Endodermal cell (in vitro differentiated cells): ENCODE results near the gene RAPGEF2. TPM values are rescaled to one million over a fixed set of nuclear protein-coding genes. Genes with fewer than 3 reads are reported as not detected.
"Not testable (repeated sequence)": the region's sequence is repeated elsewhere in the genome, so short reads cannot be mapped to it uniquely, and the experiment has no call there.

ENCODE experiments used
- DNase-seq: peaks from one replicate; pipeline ENCODE4 v3.0.0-alpha.2; 2017
- H3K27ac ChIP-seq: 2 replicates; pipeline ENCODE4 v1.5.1; 2013; ENCODE audit warnings: mild to moderate bottlenecking, low read depth, low read length, moderate library complexity
- H3K27me3 ChIP-seq: 2 replicates; pipeline ENCODE4 v1.6.1; 2013; ENCODE audit warnings: mild to moderate bottlenecking, low read length, moderate library complexity; ENCODE audit not compliant: insufficient read depth, control insufficient read depth, poor library complexity, severe bottlenecking
- H3K36me3 ChIP-seq: 2 replicates; pipeline ENCODE4 v1.7.0; 2013; ENCODE audit warnings: mild to moderate bottlenecking, low read length, moderate library complexity; ENCODE audit not compliant: control insufficient read depth, insufficient read depth
- H3K4me1 ChIP-seq: one replicate; pipeline ENCODE4 v1.7.0; 2013; ENCODE audit warnings: low read length; ENCODE audit not compliant: control insufficient read depth, insufficient read depth
- H3K4me3 ChIP-seq: 2 replicates; pipeline ENCODE4 v1.5.1; 2013; ENCODE audit warnings: mild to moderate bottlenecking, low read length, moderate library complexity
- H3K9ac ChIP-seq: 2 replicates; pipeline ENCODE4 v1.6.1; 2013; ENCODE audit warnings: mild to moderate bottlenecking, low read length, moderate library complexity; ENCODE audit not compliant: poor library complexity, severe bottlenecking; ENCODE audit errors: extremely low read depth
- H3K9me3 ChIP-seq: 2 replicates; pipeline ENCODE4 v1.6.1; 2013; ENCODE audit warnings: mild to moderate bottlenecking, low read length, moderate library complexity; ENCODE audit not compliant: control insufficient read depth
- H3K27ac Mint-ChIP-seq: 2 replicates; pipeline ENCODE4 v1.8.0; 2020; ENCODE audit warnings: mixed read lengths
- H3K27me3 Mint-ChIP-seq: 2 replicates; pipeline ENCODE4 v1.8.0; 2021; ENCODE audit warnings: mild to moderate bottlenecking, mixed read lengths; ENCODE audit not compliant: insufficient read depth
- H3K36me3 Mint-ChIP-seq: 2 replicates; pipeline ENCODE4 v1.8.0; 2020; ENCODE audit warnings: low read depth, mixed read lengths
- H3K4me1 Mint-ChIP-seq: 2 replicates; pipeline ENCODE4 v1.8.0; 2020; ENCODE audit warnings: mixed read lengths
- H3K4me3 Mint-ChIP-seq: 2 replicates; pipeline ENCODE4 v1.8.0; 2020; ENCODE audit warnings: mild to moderate bottlenecking, moderate library complexity, mixed read lengths
- H3K9me3 Mint-ChIP-seq: 2 replicates; pipeline ENCODE4 v1.8.0; 2020; ENCODE audit warnings: mild to moderate bottlenecking, mixed read lengths
- CTCF ChIP-seq: fragments of 200-600 bp; sonication (generic); conservative IDR thresholded peaks from 2 replicates; pipeline ENCODE4 v1.5.0; 2021; ENCODE audit warnings: antibody characterized with exemption, mild to moderate bottlenecking
- WGBS, 2 experiments: methylation state at CpG; one replicate each; pipeline versions ENCODE4 v1.1.5 to v1.1.7; 2013; ENCODE audit warnings: missing lambda C conversion rate in 2 of 2, mixed read lengths in 1 of 2; ENCODE audit not compliant: insufficient coverage in 1 of 2, insufficient read length in 1 of 2; 5-methylcytosine and 5-hydroxymethylcytosine counted together
- total RNA-seq, 2 donors: library from RNA; stranded (reverse); fragmentation: NEBNext Ultra II Directional in 1 of 2; extraction: Animal tissue kit (Norgen Biotek cat#: 25700) in 1 of 2; gene quantifications; 2 replicates in 1 of 2; 3 replicates in 1 of 2; pipeline ENCODE4 v1.2.1, GENCODE V29; 2021

RAPGEF2 gene
- total RNA-seq, 2 donors from 2014 or later = 63.4 to 78.2 TPM

- H3K9me3 ChIP-seq = no peaks in the 10 kb centered on the region
- Mint-ChIP-seq H3K36me3 (no peaks in the 10 kb centered on the region), H3K27me3 (no peaks in the 10 kb centered on the region), H3K27ac (no peak overlapping the region), H3K4me3 (no peak overlapping the region), H3K9me3 (no peaks in the 10 kb centered on the region), H3K4me1 (peaks cover 21% of the 10 kb centered on the region)
- H3K4me1 ChIP-seq = peaks cover 10% of the 10 kb centered on the region
- DNase-seq = no peak
- no peak for TF ChIP-seq CTCF
- H3K9ac ChIP-seq = no peak overlapping the region
- no peaks in the 10 kb centered on the region for H3K27me3 ChIP-seq
- H3K36me3 ChIP-seq = no peaks in the 10 kb centered on the region
- 93 to 96% methylated on average over 3 of the region's 3 CpGs for WGBS, 2 experiments
- no peak overlapping the region for H3K4me3 ChIP-seq
- H3K27ac ChIP-seq = no peak overlapping the region
Observed at GRCh38 chr4:159060161-159060560, 42.7 kb upstream of the RAPGEF2 start.

GRCh38 chr4:159062381-159062780 lies 40.5 kb upstream of the RAPGEF2 start:
- no peak overlapping the region for H3K9ac ChIP-seq
- H3K9me3 ChIP-seq = no peaks in the 10 kb centered on the region
- Mint-ChIP-seq H3K4me3 (no peak overlapping the region), H3K9me3 (no peaks in the 10 kb centered on the region), H3K4me1 (no peaks in the 10 kb centered on the region), H3K27me3 (no peaks in the 10 kb centered on the region), H3K36me3 (no peaks in the 10 kb centered on the region), H3K27ac (peak overlapping the region; percentile 40)
- no peak for TF ChIP-seq CTCF
- WGBS, 2 experiments = 36% methylated on average over 2 of the region's 2 CpGs; no CpG with 5 or more reads in 1 of the 2 experiments
- no peaks in the 10 kb centered on the region for H3K27me3 ChIP-seq
- no peak for DNase-seq
- no peak overlapping the region for H3K4me3 ChIP-seq
- no peak overlapping the region for H3K27ac ChIP-seq
- no peaks in the 10 kb centered on the region for H3K36me3 ChIP-seq
- no peaks in the 10 kb centered on the region for H3K4me1 ChIP-seq

- 76 to 93% methylated on average over 2 to 3 of the region's 3 CpGs for WGBS, 2 experiments
- Mint-ChIP-seq H3K27me3 (no peaks in the 10 kb centered on the region), H3K27ac (no peak overlapping the region), H3K36me3 (no peaks in the 10 kb centered on the region), H3K9me3 (no peaks in the 10 kb centered on the region), H3K4me3 (no peak overlapping the region), H3K4me1 (no peaks in the 10 kb centered on the region)
- Histone ChIP-seq H3K27me3 (no peaks in the 10 kb centered on the region), H3K36me3 (no peaks in the 10 kb centered on the region), H3K9me3 (no peaks in the 10 kb centered on the region), H3K9ac (no peak overlapping the region), H3K27ac (no peak overlapping the region), H3K4me1 (no peaks in the 10 kb centered on the region), H3K4me3 (no peak overlapping the region)
- TF ChIP-seq CTCF = no peak
- no peak for DNase-seq
Observed at GRCh38 chr4:159065513-159066240, 37.2 kb upstream of the RAPGEF2 start.

- not testable (repeated sequence) for H3K4me1 ChIP-seq, H3K27me3 Mint-ChIP-seq, H3K27ac Mint-ChIP-seq, H3K9ac ChIP-seq, H3K36me3 ChIP-seq, H3K4me3 ChIP-seq, H3K27me3 ChIP-seq, H3K9me3 ChIP-seq, H3K4me3 Mint-ChIP-seq, H3K4me1 Mint-ChIP-seq, DNase-seq, H3K36me3 Mint-ChIP-seq, H3K9me3 Mint-ChIP-seq, H3K27ac ChIP-seq
- WGBS, 2 experiments = 92 to 100% methylated on average over 1 to 3 of the region's 5 CpGs
Observed at GRCh38 chr4:159068139-159068538, 34.7 kb upstream of the RAPGEF2 start.
